OCI-LY7 (cell line): Measurements from ENCODE around the gene RPL38.

Source experiments
- EZH2phosphoT487 ChIP-seq: fragments of 200-600 bp; sonication (generic); IDR thresholded peaks from 2 replicates; pipeline ENCODE4 v1.6.1; 2018; ENCODE audit warnings: low read depth, borderline replicate concordance, mild to moderate bottlenecking, mixed run types, antibody characterized with exemption, low read length, moderate library complexity, mixed read lengths
- TF ChIP-seq, protein P1 (sequence below): fragments of 200-600 bp; sonication (generic); conservative IDR thresholded peaks from 2 replicates; pipeline ENCODE4 v1.5.1; 2014; ENCODE audit warnings: mild to moderate bottlenecking, antibody characterized with exemption, low read length, moderate library complexity, mixed read lengths

DNA sequence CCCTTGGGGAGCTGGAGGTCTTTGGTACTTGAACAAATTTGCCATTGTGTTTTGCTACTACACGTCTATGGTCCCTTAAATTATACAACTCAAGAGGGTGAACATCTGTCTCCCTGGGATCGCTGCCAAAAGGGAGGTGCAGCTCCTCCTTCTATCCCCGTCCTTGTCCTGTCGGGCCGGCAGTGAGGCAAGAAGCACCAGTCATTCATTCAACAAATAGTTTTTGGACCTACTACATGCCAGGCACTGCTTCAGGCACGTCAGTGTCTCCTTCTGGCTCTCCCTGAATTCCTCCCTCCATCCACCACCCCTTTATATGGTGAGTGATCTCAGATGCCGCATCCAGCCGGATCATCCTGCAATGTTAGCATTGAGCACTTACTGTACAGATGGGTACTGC lies 2.2 kb upstream of the RPL38 start:
- TF ChIP-seq, protein P1, sequence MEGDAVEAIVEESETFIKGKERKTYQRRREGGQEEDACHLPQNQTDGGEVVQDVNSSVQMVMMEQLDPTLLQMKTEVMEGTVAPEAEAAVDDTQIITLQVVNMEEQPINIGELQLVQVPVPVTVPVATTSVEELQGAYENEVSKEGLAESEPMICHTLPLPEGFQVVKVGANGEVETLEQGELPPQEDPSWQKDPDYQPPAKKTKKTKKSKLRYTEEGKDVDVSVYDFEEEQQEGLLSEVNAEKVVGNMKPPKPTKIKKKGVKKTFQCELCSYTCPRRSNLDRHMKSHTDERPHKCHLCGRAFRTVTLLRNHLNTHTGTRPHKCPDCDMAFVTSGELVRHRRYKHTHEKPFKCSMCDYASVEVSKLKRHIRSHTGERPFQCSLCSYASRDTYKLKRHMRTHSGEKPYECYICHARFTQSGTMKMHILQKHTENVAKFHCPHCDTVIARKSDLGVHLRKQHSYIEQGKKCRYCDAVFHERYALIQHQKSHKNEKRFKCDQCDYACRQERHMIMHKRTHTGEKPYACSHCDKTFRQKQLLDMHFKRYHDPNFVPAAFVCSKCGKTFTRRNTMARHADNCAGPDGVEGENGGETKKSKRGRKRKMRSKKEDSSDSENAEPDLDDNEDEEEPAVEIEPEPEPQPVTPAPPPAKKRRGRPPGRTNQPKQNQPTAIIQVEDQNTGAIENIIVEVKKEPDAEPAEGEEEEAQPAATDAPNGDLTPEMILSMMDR, result no peak
- TF ChIP-seq EZH2phosphoT487, result no peak
